Endothelial cell of umbilical vein (primary cell): ENCODE measurements around the gene CDCP1. TPM values are rescaled to one million over a fixed set of nuclear protein-coding genes. Genes with fewer than 3 reads are reported as not detected.

Source experiments
- BruUV-seq: library from RNA; stranded (reverse); fragments of 400-500 nt; replicated peaks from 2 replicates; lab custom pipeline; 2021; lab: Mats Ljungman, UMichigan
- CTCF ChIA-PET: fragments of 300-600, 350-600 bp; sonication (Branson Sonifier 250); formaldehyde crosslinking; loops from one replicate; lab custom pipeline; 2021; ENCODE audit warnings: antibody characterized with exemption, inconsistent platforms; lab: Charles Lee
- POLR2A ChIA-PET: fragments of 300-600, 350-600 bp; sonication (Branson Sonifier 250); formaldehyde crosslinking; loops from one replicate; lab custom pipeline; 2021; ENCODE audit warnings: antibody characterized with exemption, inconsistent platforms; lab: Charles Lee
- DNase-seq: peaks from one replicate; pipeline ENCODE4 v3.0.0-alpha.2; 2011; ENCODE audit warnings: low read depth, low spot score
- FAIRE-seq: peaks from 2 replicates; lab custom pipeline; 2011; peaks lifted over from hg19 to GRCh38; lab: Jason Lieb, UNC
- H2AFZ ChIP-seq: 2 replicates; pipeline ENCODE4 v1.6.0; 2012; ENCODE audit warnings: low read depth, low read length, control low read depth, inconsistent platforms
- H3K27ac ChIP-seq: 2 replicates; pipeline ENCODE4 v1.5.1; 2011; ENCODE audit warnings: low read depth, mild to moderate bottlenecking, control low read depth, low read length, moderate library complexity; ENCODE audit not compliant: insufficient read depth
- H3K27me3 ChIP-seq, 2 experiments: 2 replicates each; pipeline versions ENCODE4 v1.6.0 to v1.6.1; 2011; ENCODE audit warnings: low read length in 2 of 2, mixed read lengths in 1 of 2; ENCODE audit not compliant: control insufficient read depth in 2 of 2, insufficient read depth in 2 of 2
- H3K36me3 ChIP-seq, 2 experiments: 2 replicates in 1 of 2; 3 replicates in 1 of 2; pipeline ENCODE4 v1.5.1; 2011; ENCODE audit warnings: low read length in 2 of 2, mild to moderate bottlenecking in 1 of 2, moderate library complexity in 1 of 2; ENCODE audit not compliant: control insufficient read depth in 2 of 2, insufficient read depth in 2 of 2; ENCODE audit errors: extremely low read depth in 1 of 2
- H3K4me1 ChIP-seq: 3 replicates; pipeline ENCODE4 v1.5.1; 2011; ENCODE audit warnings: mild to moderate bottlenecking, low read length; ENCODE audit not compliant: control insufficient read depth, insufficient read depth; ENCODE audit errors: extremely low read depth
- H3K4me2 ChIP-seq: 2 replicates; pipeline ENCODE4 v1.6.1; 2011; ENCODE audit warnings: low read length, control low read depth, mixed read lengths; ENCODE audit not compliant: insufficient read depth
- H3K4me3 ChIP-seq, 3 experiments: fragments of 200-600 bp in 1 of 3; sonication (generic), shearing (Covaris generic) in 1 of 3; replicated peaks in 1 of 3; 2 replicates each; pipeline ENCODE4 v1.5.1; 2011 to 2016; ENCODE audit warnings: control low read depth in 3 of 3, low read length in 3 of 3, mild to moderate bottlenecking in 2 of 3, inconsistent platforms in 1 of 3, low read depth in 1 of 3, moderate library complexity in 1 of 3; ENCODE audit not compliant: insufficient read depth in 1 of 3
- H3K79me2 ChIP-seq: 2 replicates; pipeline ENCODE4 v1.6.0; 2012; ENCODE audit warnings: low read length, inconsistent platforms; ENCODE audit not compliant: control insufficient read depth, insufficient read depth
- H3K9ac ChIP-seq: replicated peaks from 2 replicates; pipeline ENCODE3; 2011; ENCODE audit warnings: low read length, control low read depth; ENCODE audit not compliant: insufficient read depth; ENCODE audit errors: extremely low read depth
- H3K9me1 ChIP-seq: replicated peaks from 3 replicates; pipeline ENCODE4 v1.6.0; 2011; ENCODE audit warnings: mild to moderate bottlenecking, low read length; ENCODE audit not compliant: control insufficient read depth, insufficient read depth; ENCODE audit errors: extremely low read depth
- H3K9me3 ChIP-seq: replicated peaks from 2 replicates; pipeline ENCODE4 v1.5.1; 2012; ENCODE audit warnings: low read length, inconsistent platforms; ENCODE audit not compliant: control insufficient read depth, insufficient read depth
- H4K20me1 ChIP-seq: replicated peaks from 2 replicates; pipeline ENCODE3; 2011; ENCODE audit warnings: mild to moderate bottlenecking, low read length; ENCODE audit not compliant: control insufficient read depth, insufficient read depth; ENCODE audit errors: extremely low read depth
- EZH2 ChIP-seq: IDR thresholded peaks from 2 replicates; pipeline ENCODE4 v1.6.1; 2012; ENCODE audit warnings: borderline replicate concordance, low read depth, mild to moderate bottlenecking, moderate library complexity, low read length, inconsistent platforms; ENCODE audit not compliant: severe bottlenecking
- FOS ChIP-seq: IDR thresholded peaks from 2 replicates; pipeline ENCODE4 v1.6.1; 2011; ENCODE audit warnings: mild to moderate bottlenecking, low read length, moderate library complexity, borderline replicate concordance; ENCODE audit not compliant: insufficient read depth
- GATA2 ChIP-seq: IDR thresholded peaks from 2 replicates; pipeline ENCODE4 v1.7.0; 2011; ENCODE audit warnings: low read depth, mild to moderate bottlenecking, moderate library complexity, mixed read lengths, low read length; ENCODE audit not compliant: insufficient read length, insufficient read depth
- JUN ChIP-seq: IDR thresholded peaks from 2 replicates; pipeline ENCODE4 v1.6.1; 2011; ENCODE audit warnings: borderline replicate concordance, low read depth; ENCODE audit not compliant: insufficient read length, insufficient read depth
- MAX ChIP-seq: IDR thresholded peaks from 2 replicates; pipeline ENCODE4 v1.6.1; 2011; ENCODE audit not compliant: insufficient read depth, insufficient read length
- POLR2A ChIP-seq: IDR thresholded peaks from 2 replicates; pipeline ENCODE4 v1.6.1; 2012; ENCODE audit warnings: low read depth, mild to moderate bottlenecking, control low read depth, low read length
- POLR2AphosphoS5 ChIP-seq: IDR thresholded peaks from 2 replicates; pipeline ENCODE4 v1.6.1; 2012; ENCODE audit warnings: low read depth, mild to moderate bottlenecking, control low read depth, low read length, moderate library complexity; ENCODE audit not compliant: insufficient read depth
- dilution Hi-C: fragments of 300-500 bp; cut with MboI; formaldehyde crosslinking; loops from one replicate; pipeline ENCODE4 v1.15.0; 2019; ENCODE audit warnings: low sequenced_read_pairs; ENCODE audit not compliant: extremely low pct_ligation_motif_present
- intact Hi-C: fragments of 100-400 bp; cut with micrococcal nuclease; formaldehyde crosslinking; loops from one replicate; pipeline ENCODE4 v1.10.0; 2022
- polyA plus RNA-seq, 4 experiments: library from polyadenylated mRNA; depleted of rRNA in 3 of 4; stranded (reverse) in 3 of 4; unstranded in 1 of 4; fragments of >200 nt; gene quantifications; 2 replicates each; pipeline versions ENCODE4 v1.2.1 to v1.2.3, GENCODE V29; 2011 to 2012; ENCODE audit warnings: missing spikeins in 1 of 4
- total RNA-seq: library from RNA; stranded (reverse); gene quantifications from 2 replicates; pipeline ENCODE4 v1.2.3, GENCODE V29; 2021

Gene CDCP1
- total and polyA plus RNA-seq, 2 donors (not counting 3 experiments of a cell fraction or from before 2014, with no cell fraction given): 0.01 to 0.22 TPM

- H3K9me1 ChIP-seq: no peaks in the 10 kb centered on the region
- peak overlapping the region; percentile 3 for H3K4me2 ChIP-seq
- no peak overlapping the region for H3K27ac ChIP-seq
- peaks cover 7% of the 10 kb centered on the region for H3K4me1 ChIP-seq
- ChIA-PET CTCF (interaction anchor here (1.0 to 1.2 kb wide), 2 partner anchors 12 to 104 kb away, joined by 3 read pairs; no protein-coding TSS in a partner anchor), POLR2A (no interaction called here)
- H3K36me3 ChIP-seq: no peaks in the 10 kb centered on the region
- H3K27me3 ChIP-seq: peaks cover 0 to 2% of the 10 kb centered on the region in 2 experiments
- dilution Hi-C loops: no loop called here
- FAIRE-seq (peak; percentile 67), DNase-seq (peak; percentile 13)
- H4K20me1 ChIP-seq: no peaks in the 10 kb centered on the region
- intact Hi-C loops: no loop called here
- H3K79me2 ChIP-seq: no peaks in the 10 kb centered on the region
- H2AFZ ChIP-seq: peak overlapping the region; percentile 30
- H3K4me3 ChIP-seq: no peak overlapping the region
- no TSS peak for BruUV-seq
- no peaks in the 10 kb centered on the region for H3K9me3 ChIP-seq
- TF ChIP-seq EZH2: no peak
- TF ChIP-seq MAX: no peak
- no peak for TF ChIP-seq POLR2A
- TF ChIP-seq JUN: peak; percentile 6
- peak; percentile 48 for TF ChIP-seq GATA2
- TF ChIP-seq FOS: peak; percentile 45
- peak; percentile 19 for TF ChIP-seq POLR2AphosphoS5
- H3K9ac ChIP-seq: no peak overlapping the region
These were observed 40.1 kb downstream of the CDCP1 start for GRCh38 chr3:45105855-45106671.
